SK-N-SH treated with all-trans-retinoic acid at 6 μM for 48 hours (cell line): Measurements from ENCODE around the gene HECTD4.

Source experiments
- ATAC-seq: fragments of 200-7000 bp; cut with Tn5 transposase; 3 replicates; pipeline ENCODE4 v1.9.1; 2020; ENCODE audit warnings: mild to moderate bottlenecking, moderate library complexity
- ARNTL ChIP-seq: fragments of 450-650 bp; formaldehyde crosslinking; IDR thresholded peaks from 2 replicates; pipeline ENCODE4 v1.5.0; 2020; ENCODE audit warnings: low read depth, mild to moderate bottlenecking, moderate library complexity, borderline replicate concordance
- BACH2 ChIP-seq: fragments of 250-450 bp; sonication (Bioruptor Pico); IDR thresholded peaks from 2 replicates; pipeline ENCODE4 v1.9.0; 2021; ENCODE audit warnings: mild to moderate bottlenecking, borderline replicate concordance
- CSDC2 ChIP-seq: fragments of 250-450 bp; sonication (Bioruptor Pico); IDR thresholded peaks from 2 replicates; pipeline ENCODE4 v1.5.0; 2020; ENCODE audit warnings: mild to moderate bottlenecking, moderate library complexity
- ESRRG ChIP-seq: fragments of 250-450 bp; sonication (Bioruptor Pico); IDR thresholded peaks from 2 replicates; pipeline ENCODE4 v1.6.1; 2021; ENCODE audit warnings: mild to moderate bottlenecking
- GLIS3 ChIP-seq: fragments of 250-450 bp; sonication (Bioruptor Pico); IDR thresholded peaks from 2 replicates; pipeline ENCODE4 v1.5.0; 2020; ENCODE audit warnings: mild to moderate bottlenecking, moderate library complexity
- ISL1 ChIP-seq: fragments of 250-450 bp; sonication (Bioruptor Pico); IDR thresholded peaks from 2 replicates; pipeline ENCODE4 v2.1.2; 2022; ENCODE audit warnings: mild to moderate bottlenecking, moderate library complexity
- PPARA ChIP-seq: fragments of 250-450 bp; sonication (Bioruptor Pico); IDR thresholded peaks from 2 replicates; pipeline ENCODE4 v1.5.0; 2020; ENCODE audit warnings: mild to moderate bottlenecking, borderline replicate concordance
- RARB ChIP-seq: fragments of 250-450 bp; sonication (Bioruptor Pico); IDR thresholded peaks from 2 replicates; pipeline ENCODE4 v1.8.0; 2021; ENCODE audit warnings: mild to moderate bottlenecking, moderate library complexity
- SNAI2 ChIP-seq: fragments of 250-450 bp; sonication (Bioruptor Pico); IDR thresholded peaks from 2 replicates; pipeline ENCODE4 v1.5.0; 2020; ENCODE audit warnings: mild to moderate bottlenecking, moderate library complexity
- TCF4 ChIP-seq: fragments of 250-450 bp; sonication (Bioruptor Pico); IDR thresholded peaks from 2 replicates; pipeline ENCODE4 v1.8.0; 2021; ENCODE audit warnings: mild to moderate bottlenecking, moderate library complexity, borderline replicate concordance
- ZC3H10 ChIP-seq: fragments of 250-450 bp; sonication (Bioruptor Pico); IDR thresholded peaks from 2 replicates; pipeline ENCODE4 v1.5.1; 2021; ENCODE audit warnings: mild to moderate bottlenecking, moderate library complexity
- ZFP3 ChIP-seq: fragments of 250-450 bp; sonication (Bioruptor Pico); IDR thresholded peaks from 2 replicates; pipeline ENCODE4 v1.5.0; 2020; ENCODE audit warnings: mild to moderate bottlenecking, moderate library complexity
- ZFP30 ChIP-seq: fragments of 450-650 bp; formaldehyde crosslinking; IDR thresholded peaks from 2 replicates; pipeline ENCODE4 v1.5.0; 2022; ENCODE audit warnings: mild to moderate bottlenecking, moderate library complexity
- ZNF565 ChIP-seq: fragments of 450-650 bp; formaldehyde crosslinking; conservative IDR thresholded peaks from 2 replicates; pipeline ENCODE4 v1.5.0; 2020; ENCODE audit warnings: low read depth, mild to moderate bottlenecking, moderate library complexity
- ZNF70 ChIP-seq: fragments of 450-650 bp; formaldehyde crosslinking; IDR thresholded peaks from 2 replicates; pipeline ENCODE4 v1.5.0; 2020; ENCODE audit warnings: mild to moderate bottlenecking, moderate library complexity
- ZNF8 ChIP-seq: fragments of 450-650 bp; formaldehyde crosslinking; IDR thresholded peaks from 2 replicates; pipeline ENCODE4 v1.5.0; 2020; ENCODE audit warnings: mild to moderate bottlenecking, moderate library complexity
- TF ChIP-seq, protein P1 (sequence below): fragments of 250-450 bp; sonication (Bioruptor Pico); IDR thresholded peaks from 2 replicates; pipeline ENCODE4 v1.5.1; 2021; ENCODE audit warnings: mild to moderate bottlenecking, moderate library complexity
- TF ChIP-seq, protein P2 (sequence below): fragments of 250-450 bp; sonication (Bioruptor Pico); IDR thresholded peaks from 2 replicates; pipeline ENCODE4 v1.8.0; 2021; ENCODE audit warnings: low read depth, mild to moderate bottlenecking, moderate library complexity, borderline replicate concordance
- TF ChIP-seq, protein P3 (sequence below): fragments of 250-450 bp; sonication (Bioruptor Pico); IDR thresholded peaks from 2 replicates; pipeline ENCODE4 v1.5.1; 2020; ENCODE audit warnings: low read depth, mild to moderate bottlenecking, moderate library complexity
- TF ChIP-seq, protein P4 (sequence below): fragments of 250-450 bp; sonication (Bioruptor Pico); IDR thresholded peaks from 2 replicates; pipeline ENCODE4 v1.8.0; 2020; ENCODE audit warnings: mild to moderate bottlenecking, moderate library complexity, borderline replicate concordance

Gene HECTD4

DNA sequence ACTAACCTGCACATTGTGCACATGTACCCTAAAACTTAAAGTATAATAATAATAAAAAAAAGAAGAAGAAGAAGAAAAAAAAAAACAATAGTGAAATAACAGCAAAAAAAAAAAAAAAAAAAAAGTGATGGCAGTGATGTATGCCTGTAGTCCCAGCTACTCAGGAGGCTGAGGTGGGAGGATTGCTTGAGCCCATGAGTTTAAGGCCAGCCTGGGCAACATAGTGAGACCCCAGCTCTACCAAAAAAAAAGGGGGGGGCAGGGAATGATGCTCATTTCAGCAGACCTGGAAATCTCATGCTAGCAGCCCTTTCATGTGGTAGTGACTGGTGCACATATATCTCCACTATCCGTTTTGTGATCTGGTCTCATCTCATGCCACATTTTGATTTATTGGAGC, 236.1 kb downstream of the HECTD4 start:
- no peak for ATAC-seq
- no peak for TF ChIP-seq ISL1 (CRISPR knock-in tag)
- no peak for TF ChIP-seq CSDC2
- no peak for TF ChIP-seq ZFP3 (CRISPR knock-in tag)
- TF ChIP-seq, protein P1, sequence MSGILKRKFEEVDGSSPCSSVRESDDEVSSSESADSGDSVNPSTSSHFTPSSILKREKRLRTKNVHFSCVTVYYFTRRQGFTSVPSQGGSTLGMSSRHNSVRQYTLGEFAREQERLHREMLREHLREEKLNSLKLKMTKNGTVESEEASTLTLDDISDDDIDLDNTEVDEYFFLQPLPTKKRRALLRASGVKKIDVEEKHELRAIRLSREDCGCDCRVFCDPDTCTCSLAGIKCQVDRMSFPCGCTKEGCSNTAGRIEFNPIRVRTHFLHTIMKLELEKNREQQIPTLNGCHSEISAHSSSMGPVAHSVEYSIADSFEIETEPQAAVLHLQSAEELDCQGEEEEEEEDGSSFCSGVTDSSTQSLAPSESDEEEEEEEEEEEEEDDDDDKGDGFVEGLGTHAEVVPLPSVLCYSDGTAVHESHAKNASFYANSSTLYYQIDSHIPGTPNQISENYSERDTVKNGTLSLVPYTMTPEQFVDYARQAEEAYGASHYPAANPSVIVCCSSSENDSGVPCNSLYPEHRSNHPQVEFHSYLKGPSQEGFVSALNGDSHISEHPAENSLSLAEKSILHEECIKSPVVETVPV (CRISPR knock-in tag): no peak
- TF ChIP-seq PPARA (CRISPR knock-in tag): no peak
- TF ChIP-seq ZC3H10 (CRISPR knock-in tag): no peak
- TF ChIP-seq ZNF8 (CRISPR knock-in tag): no peak
- TF ChIP-seq, protein P2, sequence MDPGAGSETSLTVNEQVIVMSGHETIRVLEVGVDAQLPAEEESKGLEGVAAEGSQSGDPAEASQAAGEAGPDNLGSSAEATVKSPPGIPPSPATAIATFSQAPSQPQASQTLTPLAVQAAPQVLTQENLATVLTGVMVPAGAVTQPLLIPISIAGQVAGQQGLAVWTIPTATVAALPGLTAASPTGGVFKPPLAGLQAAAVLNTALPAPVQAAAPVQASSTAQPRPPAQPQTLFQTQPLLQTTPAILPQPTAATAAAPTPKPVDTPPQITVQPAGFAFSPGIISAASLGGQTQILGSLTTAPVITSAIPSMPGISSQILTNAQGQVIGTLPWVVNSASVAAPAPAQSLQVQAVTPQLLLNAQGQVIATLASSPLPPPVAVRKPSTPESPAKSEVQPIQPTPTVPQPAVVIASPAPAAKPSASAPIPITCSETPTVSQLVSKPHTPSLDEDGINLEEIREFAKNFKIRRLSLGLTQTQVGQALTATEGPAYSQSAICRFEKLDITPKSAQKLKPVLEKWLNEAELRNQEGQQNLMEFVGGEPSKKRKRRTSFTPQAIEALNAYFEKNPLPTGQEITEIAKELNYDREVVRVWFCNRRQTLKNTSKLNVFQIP: no peak
- TF ChIP-seq ESRRG: no peak
- TF ChIP-seq ZNF70: no peak
- TF ChIP-seq TCF4 (CRISPR knock-in tag): no peak
- TF ChIP-seq, all 23 proteins: peak for 0

DNA sequence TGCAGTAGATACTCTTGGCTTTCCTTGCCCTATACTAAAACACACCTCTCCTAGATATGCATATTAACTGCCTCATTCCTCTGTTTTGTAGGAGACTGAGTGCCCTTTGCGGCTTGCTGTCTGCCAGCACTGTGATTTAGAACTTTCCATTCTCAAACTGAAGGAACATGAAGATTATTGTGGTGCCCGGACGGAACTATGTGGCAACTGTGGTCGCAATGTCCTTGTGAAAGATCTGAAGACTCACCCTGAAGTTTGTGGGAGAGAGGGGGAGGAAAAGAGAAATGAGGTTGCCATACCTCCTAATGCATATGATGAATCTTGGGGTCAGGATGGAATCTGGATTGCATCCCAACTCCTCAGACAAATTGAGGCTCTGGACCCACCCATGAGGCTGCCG, 241.5 kb downstream of the HECTD4 start:
- ATAC-seq: no peak
- TF ChIP-seq, protein P3, sequence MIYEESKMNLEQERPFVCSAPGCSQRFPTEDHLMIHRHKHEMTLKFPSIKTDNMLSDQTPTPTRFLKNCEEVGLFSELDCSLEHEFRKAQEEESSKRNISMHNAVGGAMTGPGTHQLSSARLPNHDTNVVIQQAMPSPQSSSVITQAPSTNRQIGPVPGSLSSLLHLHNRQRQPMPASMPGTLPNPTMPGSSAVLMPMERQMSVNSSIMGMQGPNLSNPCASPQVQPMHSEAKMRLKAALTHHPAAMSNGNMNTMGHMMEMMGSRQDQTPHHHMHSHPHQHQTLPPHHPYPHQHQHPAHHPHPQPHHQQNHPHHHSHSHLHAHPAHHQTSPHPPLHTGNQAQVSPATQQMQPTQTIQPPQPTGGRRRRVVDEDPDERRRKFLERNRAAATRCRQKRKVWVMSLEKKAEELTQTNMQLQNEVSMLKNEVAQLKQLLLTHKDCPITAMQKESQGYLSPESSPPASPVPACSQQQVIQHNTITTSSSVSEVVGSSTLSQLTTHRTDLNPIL (CRISPR knock-in tag): no peak
- TF ChIP-seq ISL1 (CRISPR knock-in tag) (no peak), BACH2 (CRISPR knock-in tag) (no peak), SNAI2 (CRISPR knock-in tag) (no peak), ARNTL (no peak), CSDC2 (no peak), ZNF70 (no peak), ZFP30 (no peak)

DNA sequence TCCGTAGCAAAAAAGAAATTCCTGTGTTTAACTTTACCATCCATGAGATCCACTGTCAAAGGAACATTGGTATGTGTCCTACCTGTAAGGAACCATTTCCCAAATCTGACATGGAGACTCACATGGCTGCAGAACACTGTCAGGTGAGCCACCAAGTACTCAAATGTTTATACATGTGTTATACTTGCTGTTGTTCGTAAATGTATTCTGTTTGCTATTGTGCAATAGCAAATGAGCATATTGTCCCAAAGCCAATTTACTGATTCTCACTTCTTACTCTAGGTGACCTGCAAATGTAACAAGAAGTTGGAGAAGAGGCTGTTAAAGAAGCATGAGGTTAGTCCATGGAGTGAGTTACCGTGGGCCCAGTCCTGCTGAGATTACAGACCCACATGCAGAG, 247.5 kb downstream of the HECTD4 start:
- TF ChIP-seq ZNF8 (CRISPR knock-in tag) (no peak), ZFP3 (CRISPR knock-in tag) (no peak)
- TF ChIP-seq, all 23 proteins: peak for 0
- ATAC-seq: no peak

DNA sequence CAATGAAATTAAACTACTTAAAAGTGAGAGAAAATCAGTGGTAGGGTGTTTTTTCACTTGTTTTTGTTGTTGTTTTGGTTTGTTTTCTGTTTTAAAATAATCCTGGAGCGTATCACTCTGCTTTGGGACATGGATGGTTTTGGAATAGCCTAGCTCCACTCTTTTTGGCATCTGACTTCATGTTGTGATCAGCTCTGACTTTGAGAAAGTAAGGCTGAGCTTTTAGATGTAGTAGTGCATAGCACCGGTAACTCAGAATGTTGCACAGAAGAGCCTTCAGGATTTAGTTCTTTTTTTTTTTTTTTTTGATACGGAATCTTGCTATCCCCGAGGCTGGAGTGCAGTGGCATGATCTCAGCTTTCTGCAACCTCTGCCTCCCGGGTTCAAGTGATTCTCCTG, 248.8 kb downstream of the HECTD4 start:
- no peak for TF ChIP-seq ZFP30
- TF ChIP-seq, protein P2: no peak
- no peak for TF ChIP-seq ZC3H10 (CRISPR knock-in tag)
- no peak for TF ChIP-seq TCF4 (CRISPR knock-in tag)
- no peak for TF ChIP-seq ZNF70
- no peak for TF ChIP-seq RARB
- no peak for TF ChIP-seq ARNTL
- TF ChIP-seq, all 23 proteins: peak for 0
- no peak for ATAC-seq

DNA sequence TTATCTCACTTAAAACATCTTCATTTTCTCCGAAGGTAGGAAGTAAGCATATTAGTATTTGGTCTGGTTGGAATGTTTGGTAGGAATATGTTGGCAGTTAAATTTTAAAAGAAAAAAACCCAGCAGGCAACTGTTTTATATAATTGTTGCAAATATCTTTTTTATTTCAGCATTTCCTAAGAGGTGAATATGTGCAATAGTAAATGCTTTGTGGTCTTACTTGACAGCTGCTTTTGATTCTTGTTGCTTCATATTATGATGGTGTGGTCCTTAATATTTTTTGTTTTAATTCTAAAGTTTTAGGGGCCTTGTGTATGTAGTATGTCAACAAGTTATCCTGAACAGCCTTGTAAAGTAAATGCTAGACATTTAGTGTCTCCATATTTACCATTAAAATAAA, 250.5 kb downstream of the HECTD4 start:
- no peak for ATAC-seq
- TF ChIP-seq, protein P4, sequence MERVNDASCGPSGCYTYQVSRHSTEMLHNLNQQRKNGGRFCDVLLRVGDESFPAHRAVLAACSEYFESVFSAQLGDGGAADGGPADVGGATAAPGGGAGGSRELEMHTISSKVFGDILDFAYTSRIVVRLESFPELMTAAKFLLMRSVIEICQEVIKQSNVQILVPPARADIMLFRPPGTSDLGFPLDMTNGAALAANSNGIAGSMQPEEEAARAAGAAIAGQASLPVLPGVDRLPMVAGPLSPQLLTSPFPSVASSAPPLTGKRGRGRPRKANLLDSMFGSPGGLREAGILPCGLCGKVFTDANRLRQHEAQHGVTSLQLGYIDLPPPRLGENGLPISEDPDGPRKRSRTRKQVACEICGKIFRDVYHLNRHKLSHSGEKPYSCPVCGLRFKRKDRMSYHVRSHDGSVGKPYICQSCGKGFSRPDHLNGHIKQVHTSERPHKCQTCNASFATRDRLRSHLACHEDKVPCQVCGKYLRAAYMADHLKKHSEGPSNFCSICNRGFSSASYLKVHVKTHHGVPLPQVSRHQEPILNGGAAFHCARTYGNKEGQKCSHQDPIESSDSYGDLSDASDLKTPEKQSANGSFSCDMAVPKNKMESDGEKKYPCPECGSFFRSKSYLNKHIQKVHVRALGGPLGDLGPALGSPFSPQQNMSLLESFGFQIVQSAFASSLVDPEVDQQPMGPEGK (CRISPR knock-in tag): no peak
- TF ChIP-seq ZFP30: no peak
- no peak for TF ChIP-seq SNAI2 (CRISPR knock-in tag)
- TF ChIP-seq ZFP3 (CRISPR knock-in tag): no peak
- TF ChIP-seq ESRRG: no peak
- TF ChIP-seq, protein P2: no peak
- no peak for TF ChIP-seq ZNF565 (CRISPR knock-in tag)
- TF ChIP-seq, protein P3 (CRISPR knock-in tag): no peak
- no peak for TF ChIP-seq PPARA (CRISPR knock-in tag)
- no peak for TF ChIP-seq GLIS3 (CRISPR knock-in tag)
- no peak for TF ChIP-seq TCF4 (CRISPR knock-in tag)
- no peak for TF ChIP-seq ARNTL
